ENCODE data around the gene PCDHA1. TPM values are rescaled to one million over a fixed set of nuclear protein-coding genes. Genes with fewer than 3 reads are reported as not detected.

The PCDHA1 gene
- total RNA-seq, 1 experiment from 2014 or later, result not detected

GRCh38 chr5:141010047-141010793 lies 224.3 kb downstream of the PCDHA1 start:
- no peak overlapping the region for H3K27ac ChIP-seq (ENCODE audit: low read length)
- peak; percentile 68 for ATAC-seq
- TF ChIP-seq POLR2AphosphoS5 (IDR thresholded peaks at IDR 0.05; ENCODE audit: low read depth, low read length), result no peak
- no peak for TF ChIP-seq SIN3A (IDR thresholded peaks at IDR 0.05; ENCODE audit: borderline replicate concordance, insufficient read depth, low read depth, low read length)
- TF ChIP-seq TCF7L2 (IDR thresholded peaks at IDR 0.05; ENCODE audit: low read depth, low read length), result no peak
- TF ChIP-seq REST (IDR thresholded peaks at IDR 0.05; ENCODE audit: insufficient read depth in 1 of 2, low read depth in 2 of 2, low read length in 1 of 2), result no peak
- no peak for TF ChIP-seq CTCF (IDR thresholded peaks at IDR 0.05)
- no peaks in the 10 kb centered on the region for H3K27me3 ChIP-seq (ENCODE audit: control insufficient read depth, insufficient read depth, low read length)
- no peaks in the 10 kb centered on the region for H3K36me3 ChIP-seq (ENCODE audit: control insufficient read depth, insufficient read depth, low read length)
- intact Hi-C loops (cut with micrococcal nuclease; ENCODE audit: unreplicated experiment), result no loop called here
- H3K9me3 ChIP-seq (ENCODE audit: control insufficient read depth, insufficient read depth, low read depth, low read length), result no peaks in the 10 kb centered on the region
- H3K4me1 ChIP-seq (ENCODE audit: control insufficient read depth, insufficient read depth, low read length), result peaks cover 3% of the 10 kb centered on the region
- POLR2A ChIA-PET, result no interaction called here
- DNase-seq (ENCODE audit: low read depth, low spot score), result no peak
- BruUV-seq (replicated peaks), result TSS peak; percentile 51
- in situ Hi-C loops (cut with HindIII; ENCODE audit: low pct_unique_long_range_greater_than_20kb, low sequenced_read_pairs), result no loop called here
- CTCF ChIA-PET, result no interaction called here
- H3K4me3 ChIP-seq (ENCODE audit: low read depth in 2 of 2, low read length in 2 of 2), result 0 out of 4 replicates have a peak overlapping the region, but pooled peaks of 1 of the 2 experiments have one; percentile 3

GRCh38 chr5:141017943-141018342 lies 232.0 kb downstream of the PCDHA1 start:
- in situ Hi-C loops (cut with HindIII; ENCODE audit: low pct_unique_long_range_greater_than_20kb, low sequenced_read_pairs) (no loop called here), intact Hi-C loops (cut with micrococcal nuclease; ENCODE audit: unreplicated experiment) (no loop called here)
- no peaks in the 10 kb centered on the region for H3K36me3 ChIP-seq (ENCODE audit: control insufficient read depth, insufficient read depth, low read length)
- POLR2A ChIA-PET, result no interaction called here
- no peak for TF ChIP-seq CTCF (IDR thresholded peaks at IDR 0.05)
- TF ChIP-seq TCF7L2 (IDR thresholded peaks at IDR 0.05; ENCODE audit: low read depth, low read length), result no peak
- no peak for TF ChIP-seq SIN3A (IDR thresholded peaks at IDR 0.05; ENCODE audit: borderline replicate concordance, insufficient read depth, low read depth, low read length)
- TF ChIP-seq REST (IDR thresholded peaks at IDR 0.05; ENCODE audit: insufficient read depth in 1 of 2, low read depth in 2 of 2, low read length in 1 of 2), result no peak
- TF ChIP-seq POLR2AphosphoS5 (IDR thresholded peaks at IDR 0.05; ENCODE audit: low read depth, low read length), result no peak
- CTCF ChIA-PET, result no interaction called here
- H3K9me3 ChIP-seq (ENCODE audit: control insufficient read depth, insufficient read depth, low read depth, low read length), result no peaks in the 10 kb centered on the region
- H3K4me1 ChIP-seq (ENCODE audit: control insufficient read depth, insufficient read depth, low read length), result no peaks in the 10 kb centered on the region
- no peaks in the 10 kb centered on the region for H3K27me3 ChIP-seq (ENCODE audit: control insufficient read depth, insufficient read depth, low read length)
- DNase-seq (ENCODE audit: low read depth, low spot score) (no peak), ATAC-seq (no peak)
- BruUV-seq (replicated peaks), result no TSS peak
- H3K4me3 ChIP-seq (ENCODE audit: low read depth in 2 of 2, low read length in 2 of 2), result no peak overlapping the region
- H3K27ac ChIP-seq (ENCODE audit: low read length), result no peak overlapping the region
